AG04450 (cell line): ENCODE data around the gene SFI1. TPM values are rescaled to one million over a fixed set of nuclear protein-coding genes. Genes with fewer than 3 reads are reported as not detected.
A peak's percentile ranks its signal among the peaks of the same experiment; 100 is the strongest.
"Not testable (repeated sequence)": the region's sequence is repeated elsewhere in the genome, so short reads cannot be mapped to it uniquely, and the experiment has no call there.

ENCODE experiments used
- CTCF ChIA-PET: fragments of 300-600, 350-600 bp; formaldehyde crosslinking; extraction: SDS; loops from one replicate; lab custom pipeline; 2022; ENCODE audit warnings: antibody characterized with exemption, inconsistent platforms; lab: Charles Lee
- POLR2A ChIA-PET: fragments of 350-600 bp; formaldehyde crosslinking; extraction: SDS; loops from one replicate; lab custom pipeline; 2021; ENCODE audit warnings: antibody characterized with exemption, inconsistent platforms; lab: Yijun Ruan, JAX
- DNase-seq: peaks from one replicate; pipeline ENCODE4 v3.0.0-alpha.2; 2011; ENCODE audit warnings: low read depth, low spot score
- H3K27ac ChIP-seq: one replicate; pipeline ENCODE4 v1.5.1; 2012; ENCODE audit warnings: low read depth, low read length, control low read depth
- H3K27me3 ChIP-seq: one replicate; pipeline ENCODE4 v1.6.0; 2012; ENCODE audit warnings: low read length; ENCODE audit not compliant: control insufficient read depth, insufficient read depth
- H3K4me3 ChIP-seq: 2 replicates; pipeline ENCODE4 v1.5.1; 2011; ENCODE audit warnings: mild to moderate bottlenecking, low read depth, low read length, control low read depth
- H3K9me3 ChIP-seq: 2 replicates; pipeline ENCODE4 v1.5.1; 2012; ENCODE audit warnings: low read length; ENCODE audit not compliant: control insufficient read depth, insufficient read depth
- polyA plus RNA-seq: library from polyadenylated mRNA; depleted of rRNA; stranded (reverse); fragments of >200 nt; gene quantifications from 2 replicates; pipeline ENCODE4 v1.2.3, GENCODE V29; 2011
- TF ChIP-seq, protein P1 (sequence below): IDR thresholded peaks from 2 replicates; pipeline ENCODE4 v1.5.1; 2011; ENCODE audit warnings: low read depth, low read length, control low read depth, inconsistent platforms

Gene SFI1
- polyA plus RNA-seq, 1 experiment = 4.1 TPM

DNA sequence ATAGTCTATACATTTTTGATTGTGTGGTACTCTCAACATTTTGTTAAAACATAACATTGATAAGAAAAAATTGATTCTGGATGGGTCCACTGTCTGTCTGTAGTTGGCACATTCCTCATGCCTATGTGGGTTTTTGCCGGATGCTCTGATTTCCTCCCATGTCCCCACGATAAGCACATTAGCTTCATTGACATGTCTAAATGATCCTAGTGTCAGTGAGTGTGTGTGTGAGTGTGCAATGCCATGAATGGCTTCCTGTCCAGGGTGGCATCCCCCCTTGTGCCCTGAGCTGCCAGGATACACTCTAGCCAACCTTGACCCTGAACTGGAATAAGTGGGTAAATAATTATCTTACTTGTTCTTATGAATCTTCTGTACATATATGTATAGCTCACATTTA lies 5.4 kb downstream of the SFI1 start:
- H3K27ac ChIP-seq = no peak overlapping the region
- POLR2A ChIA-PET = no interaction called here
- no peak overlapping the region for H3K4me3 ChIP-seq
- TF ChIP-seq, protein P1, sequence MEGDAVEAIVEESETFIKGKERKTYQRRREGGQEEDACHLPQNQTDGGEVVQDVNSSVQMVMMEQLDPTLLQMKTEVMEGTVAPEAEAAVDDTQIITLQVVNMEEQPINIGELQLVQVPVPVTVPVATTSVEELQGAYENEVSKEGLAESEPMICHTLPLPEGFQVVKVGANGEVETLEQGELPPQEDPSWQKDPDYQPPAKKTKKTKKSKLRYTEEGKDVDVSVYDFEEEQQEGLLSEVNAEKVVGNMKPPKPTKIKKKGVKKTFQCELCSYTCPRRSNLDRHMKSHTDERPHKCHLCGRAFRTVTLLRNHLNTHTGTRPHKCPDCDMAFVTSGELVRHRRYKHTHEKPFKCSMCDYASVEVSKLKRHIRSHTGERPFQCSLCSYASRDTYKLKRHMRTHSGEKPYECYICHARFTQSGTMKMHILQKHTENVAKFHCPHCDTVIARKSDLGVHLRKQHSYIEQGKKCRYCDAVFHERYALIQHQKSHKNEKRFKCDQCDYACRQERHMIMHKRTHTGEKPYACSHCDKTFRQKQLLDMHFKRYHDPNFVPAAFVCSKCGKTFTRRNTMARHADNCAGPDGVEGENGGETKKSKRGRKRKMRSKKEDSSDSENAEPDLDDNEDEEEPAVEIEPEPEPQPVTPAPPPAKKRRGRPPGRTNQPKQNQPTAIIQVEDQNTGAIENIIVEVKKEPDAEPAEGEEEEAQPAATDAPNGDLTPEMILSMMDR = no peak
- CTCF ChIA-PET = no interaction called here
- H3K9me3 ChIP-seq = no peaks in the 10 kb centered on the region; the same call in none of the 2 replicates
- no peaks in the 10 kb centered on the region for H3K27me3 ChIP-seq
- no peak for DNase-seq

- TF ChIP-seq, protein P1 = no peak
- DNase-seq = no peak
- CTCF ChIA-PET = no interaction called here
- H3K27ac ChIP-seq = no peak overlapping the region
- H3K4me3 ChIP-seq = no peak overlapping the region
- H3K27me3 ChIP-seq = no peaks in the 10 kb centered on the region
- POLR2A ChIA-PET = no interaction called here
- H3K9me3 ChIP-seq = no peaks in the 10 kb centered on the region
Measured at GRCh38 chr22:31503211-31503964, 7.1 kb downstream of the SFI1 start.

GRCh38 chr22:31504282-31504681 lies 7.9 kb downstream of the SFI1 start:
- no peaks in the 10 kb centered on the region for H3K27me3 ChIP-seq
- no peak overlapping the region for H3K4me3 ChIP-seq
- TF ChIP-seq, protein P1 = no peak
- CTCF ChIA-PET = no interaction called here
- POLR2A ChIA-PET = no interaction called here
- DNase-seq = no peak
- no peaks in the 10 kb centered on the region for H3K9me3 ChIP-seq
- peak overlapping the region; percentile 47 for H3K27ac ChIP-seq

GRCh38 chr22:31507517-31507916 lies 11.2 kb downstream of the SFI1 start:
- DNase-seq, H3K9me3 ChIP-seq, CTCF ChIA-PET, POLR2A ChIA-PET, H3K4me3 ChIP-seq, H3K27me3 ChIP-seq, H3K27ac ChIP-seq: not testable (repeated sequence)

DNA sequence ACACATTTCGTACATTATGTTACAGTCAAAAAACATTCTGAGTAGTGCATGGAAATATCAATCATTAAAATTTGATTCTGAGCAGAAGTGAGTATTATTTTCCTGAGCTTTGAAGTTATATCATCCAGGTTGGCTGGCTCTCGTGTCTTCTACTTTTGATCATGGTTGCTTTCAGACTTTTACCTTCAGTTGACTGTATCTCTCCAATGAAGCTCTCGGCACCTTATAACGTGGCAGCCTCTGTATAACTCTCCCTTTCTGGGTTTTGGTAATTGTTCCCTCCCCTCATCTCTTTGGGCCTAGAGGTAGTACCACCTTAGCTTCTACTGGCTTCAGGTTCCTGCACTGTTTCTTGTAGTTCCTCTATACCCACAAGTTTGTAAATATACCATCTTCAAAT lies 12.2 kb downstream of the SFI1 start:
- TF ChIP-seq, protein P1 = no peak
- Histone ChIP-seq H3K27me3 (no peaks in the 10 kb centered on the region), H3K4me3 (no peak overlapping the region), H3K9me3 (no peaks in the 10 kb centered on the region), H3K27ac (no peak overlapping the region)
- no peak for DNase-seq
- ChIA-PET CTCF (no interaction called here), POLR2A (no interaction called here)
